HL-60 (cell line): ENCODE measurements around the gene CEP295NL.

Source experiments
- DNase-seq, 2 experiments: peaks; one replicate each; pipeline ENCODE4 v3.0.0-alpha.2; 2010 to 2020; ENCODE audit warnings: low read depth in 1 of 2, low spot score in 1 of 2
- H3K27ac ChIP-seq: fragments of 250-450 bp; sonication (Bioruptor Pico); replicated peaks from 2 replicates; pipeline ENCODE4 v1.5.1; 2020; ENCODE audit warnings: mild to moderate bottlenecking, moderate library complexity
- H3K27me3 ChIP-seq: fragments of 250-450 bp; sonication (Bioruptor Pico); 2 replicates; pipeline ENCODE4 v1.5.1; 2021; ENCODE audit warnings: mild to moderate bottlenecking, moderate library complexity; ENCODE audit not compliant: insufficient read depth, poor library complexity, severe bottlenecking
- H3K4me3 ChIP-seq: replicated peaks from 2 replicates; pipeline ENCODE4 v1.5.1; 2011; ENCODE audit warnings: mild to moderate bottlenecking, control low read depth, low read length; ENCODE audit not compliant: insufficient read depth
- GABPA ChIP-seq: IDR thresholded peaks from 2 replicates; pipeline ENCODE4 v1.6.1; 2012; ENCODE audit warnings: low read depth
- POLR2AphosphoS5 ChIP-seq: IDR thresholded peaks from 2 replicates; pipeline ENCODE4 v1.6.1; 2012; ENCODE audit warnings: low read depth
- SPI1 ChIP-seq: IDR thresholded peaks from 2 replicates; pipeline ENCODE4 v1.6.1; 2012; ENCODE audit warnings: low read depth, mild to moderate bottlenecking, borderline replicate concordance
- TF ChIP-seq, protein P1 (sequence below): IDR thresholded peaks from one replicate; pipeline ENCODE4 v1.5.1; 2011; ENCODE audit warnings: low read length, control low read depth, inconsistent platforms; ENCODE audit not compliant: insufficient read depth
- TF ChIP-seq, protein P2 (sequence below): IDR thresholded peaks from 2 replicates; pipeline ENCODE4 v1.6.1; 2012; ENCODE audit warnings: low read depth; ENCODE audit not compliant: insufficient replicate concordance

Gene CEP295NL

DNA sequence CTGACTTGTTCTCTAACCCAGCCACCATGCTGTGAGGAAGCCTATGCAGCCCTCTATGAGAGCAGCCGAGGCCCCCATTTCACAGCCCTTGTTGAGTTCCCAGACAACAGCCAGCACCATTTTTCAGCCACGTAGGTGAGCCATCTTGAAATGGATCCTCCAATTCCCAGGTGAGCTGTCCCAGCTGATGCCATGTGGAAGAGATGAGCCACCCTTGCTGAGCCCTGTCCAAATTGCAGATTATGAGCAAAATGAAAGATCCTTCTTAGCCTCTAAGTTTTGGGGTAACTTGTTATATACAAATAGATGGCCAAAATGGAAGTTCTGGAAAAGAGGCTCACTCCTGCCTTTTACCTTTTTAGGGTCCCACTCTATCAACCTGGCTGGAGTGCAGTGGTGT is 47.9 kb upstream of the CEP295NL start:
- TF ChIP-seq POLR2AphosphoS5 (no peak), SPI1 (no peak), GABPA (no peak)
- TF ChIP-seq, protein P1, sequence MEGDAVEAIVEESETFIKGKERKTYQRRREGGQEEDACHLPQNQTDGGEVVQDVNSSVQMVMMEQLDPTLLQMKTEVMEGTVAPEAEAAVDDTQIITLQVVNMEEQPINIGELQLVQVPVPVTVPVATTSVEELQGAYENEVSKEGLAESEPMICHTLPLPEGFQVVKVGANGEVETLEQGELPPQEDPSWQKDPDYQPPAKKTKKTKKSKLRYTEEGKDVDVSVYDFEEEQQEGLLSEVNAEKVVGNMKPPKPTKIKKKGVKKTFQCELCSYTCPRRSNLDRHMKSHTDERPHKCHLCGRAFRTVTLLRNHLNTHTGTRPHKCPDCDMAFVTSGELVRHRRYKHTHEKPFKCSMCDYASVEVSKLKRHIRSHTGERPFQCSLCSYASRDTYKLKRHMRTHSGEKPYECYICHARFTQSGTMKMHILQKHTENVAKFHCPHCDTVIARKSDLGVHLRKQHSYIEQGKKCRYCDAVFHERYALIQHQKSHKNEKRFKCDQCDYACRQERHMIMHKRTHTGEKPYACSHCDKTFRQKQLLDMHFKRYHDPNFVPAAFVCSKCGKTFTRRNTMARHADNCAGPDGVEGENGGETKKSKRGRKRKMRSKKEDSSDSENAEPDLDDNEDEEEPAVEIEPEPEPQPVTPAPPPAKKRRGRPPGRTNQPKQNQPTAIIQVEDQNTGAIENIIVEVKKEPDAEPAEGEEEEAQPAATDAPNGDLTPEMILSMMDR, result no peak
- TF ChIP-seq, protein P2, sequence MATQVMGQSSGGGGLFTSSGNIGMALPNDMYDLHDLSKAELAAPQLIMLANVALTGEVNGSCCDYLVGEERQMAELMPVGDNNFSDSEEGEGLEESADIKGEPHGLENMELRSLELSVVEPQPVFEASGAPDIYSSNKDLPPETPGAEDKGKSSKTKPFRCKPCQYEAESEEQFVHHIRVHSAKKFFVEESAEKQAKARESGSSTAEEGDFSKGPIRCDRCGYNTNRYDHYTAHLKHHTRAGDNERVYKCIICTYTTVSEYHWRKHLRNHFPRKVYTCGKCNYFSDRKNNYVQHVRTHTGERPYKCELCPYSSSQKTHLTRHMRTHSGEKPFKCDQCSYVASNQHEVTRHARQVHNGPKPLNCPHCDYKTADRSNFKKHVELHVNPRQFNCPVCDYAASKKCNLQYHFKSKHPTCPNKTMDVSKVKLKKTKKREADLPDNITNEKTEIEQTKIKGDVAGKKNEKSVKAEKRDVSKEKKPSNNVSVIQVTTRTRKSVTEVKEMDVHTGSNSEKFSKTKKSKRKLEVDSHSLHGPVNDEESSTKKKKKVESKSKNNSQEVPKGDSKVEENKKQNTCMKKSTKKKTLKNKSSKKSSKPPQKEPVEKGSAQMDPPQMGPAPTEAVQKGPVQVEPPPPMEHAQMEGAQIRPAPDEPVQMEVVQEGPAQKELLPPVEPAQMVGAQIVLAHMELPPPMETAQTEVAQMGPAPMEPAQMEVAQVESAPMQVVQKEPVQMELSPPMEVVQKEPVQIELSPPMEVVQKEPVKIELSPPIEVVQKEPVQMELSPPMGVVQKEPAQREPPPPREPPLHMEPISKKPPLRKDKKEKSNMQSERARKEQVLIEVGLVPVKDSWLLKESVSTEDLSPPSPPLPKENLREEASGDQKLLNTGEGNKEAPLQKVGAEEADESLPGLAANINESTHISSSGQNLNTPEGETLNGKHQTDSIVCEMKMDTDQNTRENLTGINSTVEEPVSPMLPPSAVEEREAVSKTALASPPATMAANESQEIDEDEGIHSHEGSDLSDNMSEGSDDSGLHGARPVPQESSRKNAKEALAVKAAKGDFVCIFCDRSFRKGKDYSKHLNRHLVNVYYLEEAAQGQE, result no peak
- no peaks in the 10 kb centered on the region for H3K27me3 ChIP-seq
- no peak overlapping the region for H3K27ac ChIP-seq
- no peak for DNase-seq
- H3K4me3 ChIP-seq, result no peak overlapping the region

DNA sequence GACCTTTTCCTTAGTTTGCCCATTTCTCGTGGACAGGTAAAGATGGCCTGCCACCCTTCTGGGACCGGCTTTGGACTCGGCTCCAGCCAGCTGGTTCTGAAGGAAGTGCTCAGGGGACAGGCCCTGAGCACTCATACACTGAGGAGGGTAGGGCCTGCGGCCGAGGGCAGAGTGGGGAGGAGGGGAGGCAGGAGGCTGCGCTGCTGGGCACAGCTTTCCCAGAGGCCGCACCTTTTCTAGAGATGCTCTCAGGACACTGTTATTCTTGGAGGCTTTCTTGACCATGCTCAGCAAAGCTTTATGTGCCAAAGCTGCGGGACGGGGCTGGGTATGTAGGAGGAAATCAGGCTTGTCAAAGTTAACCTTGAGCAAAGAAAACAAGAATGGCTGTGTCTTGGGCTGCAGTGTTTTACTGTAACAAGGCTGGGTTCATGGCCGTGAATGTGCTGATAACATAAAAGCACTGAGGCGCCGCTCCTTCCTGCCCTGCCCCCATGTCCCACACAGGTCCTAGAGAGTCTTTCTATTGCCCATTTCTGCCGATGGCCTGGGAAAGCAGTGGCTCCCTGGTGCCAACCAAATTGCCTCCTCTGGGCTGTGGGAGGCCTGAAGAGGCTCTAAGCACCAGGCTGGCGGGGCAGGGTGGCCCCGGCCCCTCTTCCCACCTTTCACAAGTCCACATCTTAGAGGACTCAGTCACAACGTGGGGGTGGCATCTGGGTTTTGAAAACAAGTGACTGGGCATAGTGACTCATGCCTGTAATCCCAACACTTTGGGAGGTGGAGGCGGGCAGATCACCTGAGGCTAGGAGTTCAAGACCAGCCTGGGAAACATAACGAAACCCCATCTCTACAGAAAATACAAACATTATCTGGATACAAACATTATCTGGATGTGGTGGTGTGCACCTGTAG is 44.5 kb upstream of the CEP295NL start:
- H3K4me3 ChIP-seq, result no peak overlapping the region
- no peak for DNase-seq
- no peaks in the 10 kb centered on the region for H3K27me3 ChIP-seq
- H3K27ac ChIP-seq, result no peak overlapping the region
- no peak for TF ChIP-seq SPI1
- no peak for TF ChIP-seq POLR2AphosphoS5
- no peak for TF ChIP-seq GABPA
- TF ChIP-seq, protein P2, result no peak
- TF ChIP-seq, protein P1, result no peak

DNA sequence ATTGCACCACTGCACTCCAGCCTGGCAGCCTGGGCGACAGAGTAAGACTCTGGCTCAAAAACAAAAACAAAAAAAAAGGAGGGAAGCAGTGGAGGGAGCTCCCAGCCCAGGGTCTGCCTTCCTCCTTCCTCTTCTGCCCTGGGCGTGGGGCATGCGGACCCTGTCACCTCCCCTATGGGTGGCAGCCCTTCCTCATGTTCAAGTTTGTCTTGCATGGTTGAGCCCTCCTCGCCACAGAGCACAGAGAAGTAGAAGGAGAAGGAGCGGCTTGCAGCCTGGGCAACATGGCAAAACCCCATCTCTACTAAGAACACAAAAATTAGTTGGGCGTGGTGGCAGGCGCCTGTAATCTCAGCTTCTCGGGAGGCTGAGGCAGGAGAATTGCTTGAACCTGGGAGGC is 43.6 kb upstream of the CEP295NL start:
- H3K27ac ChIP-seq, result no peak overlapping the region
- TF ChIP-seq GABPA (no peak), POLR2AphosphoS5 (no peak), SPI1 (no peak)
- TF ChIP-seq, protein P1, result no peak
- TF ChIP-seq, protein P2, result no peak
- DNase-seq, result peak in 1 of 2 experiments; percentile 14
- no peaks in the 10 kb centered on the region for H3K27me3 ChIP-seq
- H3K4me3 ChIP-seq, result no peak overlapping the region
